Esophagus squamous epithelium (tissue), 5 donors: ENCODE data around the gene FNBP1. TPM values are rescaled to one million over a fixed set of nuclear protein-coding genes. Genes with fewer than 3 reads are reported as not detected.

Experiments used
- DNase-seq: peaks from one replicate; lab custom pipeline; 2025; lab: John Stamatoyannopoulos, UW
- H3K27ac ChIP-seq, 4 donors: fragments of 200-600 bp; sonication (generic); one replicate each; pipeline ENCODE4 v1.5.1; 2016 to 2019; ENCODE audit warnings: mild to moderate bottlenecking in 1 of 4
- H3K27me3 ChIP-seq, 4 donors: fragments of 200-600 bp; sonication (generic); 1 replicate in 3 of 4; 2 replicates in 1 of 4; pipeline versions ENCODE4 v1.5.1 to v1.6.0; 2017 to 2021; ENCODE audit warnings: antibody characterized with exemption in 1 of 4
- H3K36me3 ChIP-seq, 3 donors: fragments of 200-600 bp; sonication (generic); one replicate each; pipeline ENCODE4 v1.5.1; 2016 to 2019
- H3K4me1 ChIP-seq, 3 donors: fragments of 200-600 bp; sonication (generic); one replicate each; pipeline ENCODE4 v1.5.1; 2017 to 2019
- H3K4me3 ChIP-seq, 4 donors: fragments of 200-600 bp; sonication (generic); 1 replicate in 3 of 4; 2 replicates in 1 of 4; pipeline ENCODE4 v1.5.1; 2016 to 2019; ENCODE audit warnings: mild to moderate bottlenecking in 2 of 4, moderate library complexity in 1 of 4
- H3K9me3 ChIP-seq, 3 donors: fragments of 200-600 bp; sonication (generic); one replicate each; pipeline ENCODE4 v1.5.1; 2016 to 2019
- POLR2A ChIP-seq, 4 donors: fragments of 450-650 bp; IDR thresholded peaks; one replicate each; pipeline ENCODE4 v1.6.1; 2017; ENCODE audit warnings: antibody characterized with exemption in 4 of 4, mild to moderate bottlenecking in 4 of 4, moderate library complexity in 3 of 4
- WGBS, 2 donors: methylation state at CpG; one replicate each; pipeline ENCODE4 v1.1.5; 2018; 5-methylcytosine and 5-hydroxymethylcytosine counted together
- intact Hi-C: fragments of 100-400 bp; cut with DNase I; formaldehyde crosslinking; loops from one replicate; pipeline ENCODE4 v1.15.0; 2022
- total RNA-seq, 4 donors: library from RNA; depleted of rRNA; stranded (reverse); fragments of >200 nt; gene quantifications; one replicate each; pipeline ENCODE4 v1.1.0, GENCODE V29; 2016
- TF ChIP-seq, protein P1 (sequence below), 6 experiments: fragments of 450-650 bp in 4 of 6; fragments of 200-600 bp in 2 of 6; sonication (generic) in 2 of 6; IDR thresholded peaks; one replicate each; pipeline ENCODE4 v1.5.1; 2016 to 2019; ENCODE audit warnings: antibody characterized with exemption in 6 of 6, mild to moderate bottlenecking in 4 of 6, moderate library complexity in 4 of 6
- donor health status: DM: yes; HTN: yes; CAD: no.

Gene FNBP1
- total RNA-seq, 4 donors from 2014 or later = 19.7 to 47.7 (median 26.2) TPM

DNA sequence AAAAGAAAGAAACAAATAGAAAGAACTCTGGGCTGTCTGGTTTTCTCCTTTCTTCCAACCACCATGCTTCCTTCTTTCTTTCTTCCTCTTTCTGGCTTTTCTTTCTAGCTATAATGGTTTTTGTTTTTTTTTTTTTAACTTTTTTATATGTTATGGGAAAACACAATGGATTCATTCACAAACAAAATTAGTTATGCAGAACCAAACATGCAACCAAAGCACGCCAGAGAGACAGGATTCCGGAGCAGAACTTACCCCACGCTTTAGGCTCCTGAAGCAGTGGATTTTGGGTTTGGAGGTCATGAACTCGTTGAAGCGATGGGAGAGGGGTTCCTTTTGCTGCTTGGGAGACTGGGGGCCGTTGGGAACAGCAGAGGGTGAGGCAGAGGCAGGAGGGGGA is 119.4 kb downstream of the FNBP1 start:
- intact Hi-C loops = no loop called here

DNA sequence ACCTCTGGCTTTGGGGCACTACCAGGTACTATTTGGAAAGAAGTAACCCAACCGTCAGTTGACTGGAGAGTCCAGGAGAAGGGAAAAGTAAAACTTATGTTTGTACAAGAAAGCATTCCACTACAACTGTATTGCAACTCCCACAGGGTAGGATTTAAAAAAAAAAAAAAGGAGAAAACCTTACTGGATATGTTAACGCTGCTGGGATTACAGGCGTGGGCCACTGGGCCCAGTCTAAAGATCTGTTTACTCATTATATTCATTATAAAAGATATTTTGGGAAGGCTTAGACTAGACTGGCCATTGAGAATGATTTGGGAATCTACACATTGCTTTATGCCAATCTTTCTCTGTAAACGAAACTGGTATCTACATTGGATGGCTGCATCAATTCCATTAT is 121.1 kb downstream of the FNBP1 start:
- Histone ChIP-seq H3K4me3 (no peak overlapping the region), H3K36me3 (peaks cover 0 to 77% (median 12%) of the 10 kb centered on the region in 3 donors), H3K9me3 (no peaks in the 10 kb centered on the region), H3K27me3 (no peaks in the 10 kb centered on the region), H3K27ac (peak overlapping the region in 1 of 4 donors; percentile 10), H3K4me1 (peaks cover 0 to 11% (median 0%) of the 10 kb centered on the region in 3 donors)
- DNase-seq = no peak
- intact Hi-C loops = no loop called here
- TF ChIP-seq POLR2A (IDR thresholded peaks at IDR 0.05) = no peak
- TF ChIP-seq, protein P1, sequence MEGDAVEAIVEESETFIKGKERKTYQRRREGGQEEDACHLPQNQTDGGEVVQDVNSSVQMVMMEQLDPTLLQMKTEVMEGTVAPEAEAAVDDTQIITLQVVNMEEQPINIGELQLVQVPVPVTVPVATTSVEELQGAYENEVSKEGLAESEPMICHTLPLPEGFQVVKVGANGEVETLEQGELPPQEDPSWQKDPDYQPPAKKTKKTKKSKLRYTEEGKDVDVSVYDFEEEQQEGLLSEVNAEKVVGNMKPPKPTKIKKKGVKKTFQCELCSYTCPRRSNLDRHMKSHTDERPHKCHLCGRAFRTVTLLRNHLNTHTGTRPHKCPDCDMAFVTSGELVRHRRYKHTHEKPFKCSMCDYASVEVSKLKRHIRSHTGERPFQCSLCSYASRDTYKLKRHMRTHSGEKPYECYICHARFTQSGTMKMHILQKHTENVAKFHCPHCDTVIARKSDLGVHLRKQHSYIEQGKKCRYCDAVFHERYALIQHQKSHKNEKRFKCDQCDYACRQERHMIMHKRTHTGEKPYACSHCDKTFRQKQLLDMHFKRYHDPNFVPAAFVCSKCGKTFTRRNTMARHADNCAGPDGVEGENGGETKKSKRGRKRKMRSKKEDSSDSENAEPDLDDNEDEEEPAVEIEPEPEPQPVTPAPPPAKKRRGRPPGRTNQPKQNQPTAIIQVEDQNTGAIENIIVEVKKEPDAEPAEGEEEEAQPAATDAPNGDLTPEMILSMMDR (IDR thresholded peaks at IDR 0.05) = no peak
- WGBS, 2 donors = 84 to 94% methylated on average over 4 of the region's 4 CpGs

More for the DNA sequence above, 119.4 kb downstream of the FNBP1 start:
- H3K4me1 ChIP-seq = peaks cover 0 to 11% (median 0%) of the 10 kb centered on the region in 3 donors
- no peaks in the 10 kb centered on the region for H3K27me3 ChIP-seq
- H3K4me3 ChIP-seq = no peak overlapping the region
- TF ChIP-seq POLR2A (IDR thresholded peaks at IDR 0.05) = no peak
- TF ChIP-seq, protein P1 (IDR thresholded peaks at IDR 0.05) = no peak
- H3K27ac ChIP-seq = no peak overlapping the region
- no peaks in the 10 kb centered on the region for H3K9me3 ChIP-seq
- H3K36me3 ChIP-seq = peaks cover 0 to 89% (median 12%) of the 10 kb centered on the region in 3 donors
- DNase-seq = no peak
- WGBS, 2 donors = 78 to 90% methylated on average over 4 to 6 of the region's 6 CpGs

DNA sequence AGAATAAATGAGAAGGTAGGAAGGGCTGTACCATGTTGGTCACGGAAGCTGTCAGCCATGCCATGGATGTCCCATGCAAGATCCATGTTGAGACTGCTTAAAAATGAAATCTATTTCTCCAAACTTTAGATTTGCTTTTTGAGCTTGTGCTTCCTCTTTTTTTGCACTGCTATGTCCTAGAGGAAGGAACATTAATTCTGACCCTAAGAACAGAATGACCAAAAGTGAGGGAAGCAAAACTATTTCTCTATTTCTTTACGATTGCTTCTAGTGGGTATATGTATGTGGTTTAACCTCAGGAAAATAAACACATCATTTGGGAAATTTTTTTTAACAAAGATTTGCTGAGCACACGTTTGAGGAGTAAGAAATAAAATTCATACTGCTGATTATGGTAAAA is 123.1 kb downstream of the FNBP1 start:
- Histone ChIP-seq H3K27ac (peak overlapping the region in 3 of 4 donors; percentile 24 to 44 (median 30)), H3K36me3 (peaks cover 0 to 63% (median 12%) of the 10 kb centered on the region in 3 donors), H3K4me3 (no peak overlapping the region), H3K9me3 (no peaks in the 10 kb centered on the region), H3K27me3 (no peaks in the 10 kb centered on the region), H3K4me1 (peaks cover 0 to 11% (median 0%) of the 10 kb centered on the region in 3 donors)
- TF ChIP-seq, protein P1 (IDR thresholded peaks at IDR 0.05) = no peak
- TF ChIP-seq POLR2A (IDR thresholded peaks at IDR 0.05) = no peak
- DNase-seq = no peak
- intact Hi-C loops = no loop called here
- WGBS, 2 donors = 60 to 70% methylated on average over 3 of the region's 3 CpGs

DNA sequence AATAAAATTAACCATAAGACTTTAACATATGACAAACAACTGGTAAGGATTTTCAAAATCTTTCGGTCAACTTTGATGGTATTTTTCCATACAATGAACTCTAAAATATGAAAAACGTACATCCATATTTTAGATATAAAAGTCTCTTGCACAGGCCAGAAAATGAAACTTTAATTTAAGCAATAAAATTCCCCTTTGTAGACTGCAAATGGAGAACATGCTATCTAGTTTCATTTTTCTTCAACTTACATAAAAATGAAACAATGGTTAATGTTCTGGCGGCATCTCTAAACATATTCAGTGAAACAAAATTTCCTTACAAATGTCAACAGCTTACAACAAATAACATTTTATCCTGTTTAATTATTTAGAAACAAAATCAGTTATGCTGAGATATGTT is 123.7 kb downstream of the FNBP1 start:
- TF ChIP-seq, protein P1 (IDR thresholded peaks at IDR 0.05) = no peak
- 45 to 58% methylated on average over 3 of the region's 3 CpGs for WGBS, 2 donors

DNA sequence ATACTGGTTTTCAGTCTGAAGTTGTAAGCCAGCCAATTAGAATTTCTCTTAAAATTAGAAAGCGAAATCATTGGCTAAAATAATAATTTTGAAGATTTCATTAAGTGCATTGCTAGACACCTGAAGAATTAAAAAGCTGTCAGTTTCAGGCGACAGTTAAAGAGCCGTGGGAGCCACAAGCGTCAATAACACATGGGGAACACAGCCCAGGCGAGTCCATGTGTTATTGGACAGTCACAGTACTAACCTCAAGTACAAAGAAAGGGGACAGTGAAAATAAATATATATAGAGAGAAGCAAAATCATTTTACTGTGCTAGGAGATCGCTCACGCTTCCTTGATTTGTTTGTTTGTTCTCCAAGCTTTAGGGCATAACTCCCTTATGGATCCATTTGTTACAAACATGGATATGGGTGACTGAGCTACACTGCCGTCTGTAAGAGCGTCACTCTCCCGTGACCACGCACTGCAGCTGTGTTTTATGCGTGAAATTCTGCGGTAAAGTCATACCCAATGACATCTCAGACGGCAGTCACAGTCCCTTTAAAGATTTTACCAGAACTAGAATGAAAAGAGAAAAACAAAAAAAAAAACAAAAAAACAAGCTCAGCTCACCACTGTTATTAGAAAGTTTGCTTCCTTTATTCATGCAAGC is 124.6 kb downstream of the FNBP1 start:
- no peak overlapping the region for H3K4me3 ChIP-seq
- no peak overlapping the region for H3K27ac ChIP-seq
- H3K27me3 ChIP-seq = no peaks in the 10 kb centered on the region
- intact Hi-C loops = no loop called here
- peaks cover 0 to 52% (median 12%) of the 10 kb centered on the region in 3 donors for H3K36me3 ChIP-seq
- 90 to 91% methylated on average over 14 of the region's 14 CpGs for whole genome bisulfite sequencing, 2 donors
- no peak for TF ChIP-seq POLR2A (IDR thresholded peaks at IDR 0.05)
- TF ChIP-seq, protein P1 (IDR thresholded peaks at IDR 0.05) = no peak
- DNase-seq = no peak
- H3K9me3 ChIP-seq = no peaks in the 10 kb centered on the region
- peaks cover 0 to 11% (median 0%) of the 10 kb centered on the region in 3 donors for H3K4me1 ChIP-seq

More for the DNA sequence above, 123.7 kb downstream of the FNBP1 start:
- Histone ChIP-seq H3K4me3 (no peak overlapping the region), H3K27me3 (no peaks in the 10 kb centered on the region), H3K27ac (peak overlapping the region in 2 of 4 donors; percentile 44 to 50), H3K9me3 (no peaks in the 10 kb centered on the region), H3K4me1 (peaks cover 0 to 11% (median 0%) of the 10 kb centered on the region in 3 donors), H3K36me3 (peaks cover 0 to 58% (median 12%) of the 10 kb centered on the region in 3 donors)
- intact Hi-C loops = no loop called here
- DNase-seq = no peak
